GM21576 (cell line): ENCODE measurements around the gene STAG1.
"Not testable (repeated sequence)": the region's sequence is repeated elsewhere in the genome, so short reads cannot be mapped to it uniquely, and the experiment has no call there.

Source experiments
- ATAC-seq: cut with Tn5 transposase; IDR thresholded peaks from one replicate; pipeline ENCODE4 v1.9.1; 2021; ENCODE audit warnings: mild to moderate bottlenecking, moderate library complexity; ENCODE audit not compliant: unreplicated experiment

The STAG1 gene

DNA sequence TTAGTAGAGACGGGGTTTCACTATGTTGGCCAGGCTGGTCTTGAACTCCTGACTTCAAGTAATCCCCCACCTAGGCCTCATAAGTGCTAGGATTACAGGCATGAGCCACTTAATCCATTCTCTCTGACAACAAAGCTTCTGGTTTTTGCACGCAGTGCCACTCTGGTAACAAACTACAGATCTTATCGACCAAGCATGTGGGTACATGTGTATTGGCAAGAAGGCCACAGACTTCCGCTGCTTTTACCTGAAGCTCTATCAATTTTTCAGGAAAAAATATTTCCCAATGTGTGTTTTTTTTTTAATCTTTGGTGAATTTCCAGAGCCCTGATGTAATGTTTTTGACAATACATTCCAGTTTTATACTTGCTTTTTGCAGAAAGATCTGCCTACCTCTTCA, 319.5 kb downstream of the STAG1 start:
- no peak for ATAC-seq

DNA sequence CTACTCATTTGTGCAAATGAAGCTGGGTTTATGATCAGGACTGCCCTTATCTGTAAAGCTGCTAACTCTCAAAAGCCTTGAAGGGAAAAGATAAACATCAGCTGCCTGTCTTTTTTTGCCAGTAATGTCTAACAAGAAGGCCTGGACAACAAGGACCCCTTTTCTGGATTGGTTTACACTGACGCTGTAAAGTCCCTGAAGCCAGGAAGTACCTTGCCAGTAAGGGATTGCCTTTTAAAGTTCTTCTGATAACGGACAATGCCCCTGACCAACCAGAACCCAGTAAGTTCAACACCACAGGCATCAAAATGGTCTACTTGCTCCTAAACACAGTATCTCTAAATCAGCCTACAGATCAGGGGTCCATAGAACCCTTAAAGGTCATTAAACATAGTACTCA, 324.0 kb downstream of the STAG1 start:
- ATAC-seq = no peak

DNA sequence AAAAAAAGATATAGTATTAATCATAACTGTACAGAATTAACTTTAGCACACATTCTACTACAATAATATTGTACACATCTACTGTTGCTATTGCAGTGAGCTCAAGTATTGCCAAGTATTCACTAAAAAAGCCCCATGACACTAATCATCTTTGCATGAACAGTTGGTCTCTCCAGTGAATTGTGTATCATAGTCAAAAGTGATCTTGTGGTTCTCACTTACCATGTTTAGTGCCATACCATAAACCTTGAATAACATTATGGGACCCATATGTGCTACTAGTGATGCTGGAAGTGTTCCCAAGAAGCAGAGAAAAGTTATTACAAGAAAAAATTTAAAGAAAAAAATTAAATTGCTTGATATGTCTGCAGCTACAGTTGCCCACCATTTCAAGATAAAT, 324.9 kb downstream of the STAG1 start:
- no peak for ATAC-seq

DNA sequence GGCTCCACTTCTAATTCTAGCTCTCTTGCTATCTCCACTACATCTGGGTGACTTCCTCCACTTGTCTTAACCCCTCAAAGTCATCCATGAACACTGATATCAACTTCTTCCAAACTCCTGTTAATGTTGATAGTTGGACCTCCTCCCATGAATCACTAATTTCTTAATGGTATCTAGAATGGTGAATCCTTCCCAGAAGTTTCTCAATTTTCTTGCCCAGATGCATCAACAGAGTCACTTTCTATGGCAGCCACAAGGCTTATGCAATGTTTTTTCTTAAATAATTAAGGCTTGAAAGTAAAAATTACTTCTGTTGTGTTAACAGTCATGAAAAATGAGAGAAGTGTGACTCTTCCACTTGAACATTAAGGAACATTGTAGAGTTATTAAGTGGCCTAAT, 337.7 kb downstream of the STAG1 start:
- ATAC-seq = no peak

DNA sequence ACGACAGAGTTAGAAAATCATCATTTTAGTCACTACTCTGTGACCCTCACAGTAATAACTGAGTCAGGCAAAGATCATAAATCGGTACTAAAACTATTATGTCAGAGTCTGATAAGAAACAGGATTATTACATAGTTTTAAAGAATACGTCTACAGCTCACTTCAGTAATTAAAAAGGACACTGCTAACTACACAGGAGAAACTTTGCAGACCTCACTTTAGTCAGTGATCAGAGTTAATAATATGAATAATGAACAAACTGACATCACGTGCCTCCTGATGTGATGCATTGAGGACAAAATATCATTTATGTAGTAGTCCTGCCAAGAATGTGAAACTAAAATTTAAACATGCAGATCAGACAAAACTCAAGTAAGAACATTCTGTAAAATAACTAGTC, 339.9 kb downstream of the STAG1 start:
- ATAC-seq = no peak

DNA sequence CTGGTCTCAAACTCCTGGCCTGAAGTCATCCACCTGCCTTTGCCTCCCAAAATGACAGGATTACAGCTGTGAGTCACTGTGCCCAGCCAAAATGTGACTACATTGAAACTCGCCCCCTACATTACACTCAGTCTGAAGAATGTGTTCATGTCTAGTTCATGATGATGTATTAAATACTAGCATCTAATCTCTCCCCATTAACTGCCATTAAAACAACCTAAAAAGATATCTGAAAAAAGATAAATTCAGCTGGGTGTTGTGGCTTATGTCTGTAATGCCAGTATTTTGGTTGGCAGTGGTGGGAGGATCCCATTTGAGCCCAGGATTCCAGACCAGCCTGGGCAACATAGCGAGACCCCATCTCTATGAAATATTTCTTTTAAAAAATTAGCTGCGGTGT, 342.6 kb downstream of the STAG1 start:
- ATAC-seq = no peak

DNA sequence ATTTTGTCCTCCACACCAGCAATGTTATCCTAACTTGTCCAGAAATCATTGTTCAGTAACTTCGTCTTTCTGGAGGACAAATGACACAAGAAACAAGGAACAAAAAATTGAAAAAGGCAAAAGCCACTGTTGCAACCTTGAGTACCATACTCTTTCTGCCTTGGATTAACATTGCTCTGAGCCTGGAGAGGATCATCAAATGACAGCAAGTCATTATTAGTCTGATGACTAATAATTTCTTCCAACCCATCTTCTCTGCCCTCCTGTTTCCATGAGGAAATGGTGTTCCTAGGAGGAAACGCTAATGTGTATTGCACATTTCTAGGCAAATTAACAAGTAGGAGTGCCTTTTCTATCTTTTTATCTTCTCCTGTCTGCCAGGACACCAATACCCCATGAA, 348.1 kb downstream of the STAG1 start:
- no peak for ATAC-seq

DNA sequence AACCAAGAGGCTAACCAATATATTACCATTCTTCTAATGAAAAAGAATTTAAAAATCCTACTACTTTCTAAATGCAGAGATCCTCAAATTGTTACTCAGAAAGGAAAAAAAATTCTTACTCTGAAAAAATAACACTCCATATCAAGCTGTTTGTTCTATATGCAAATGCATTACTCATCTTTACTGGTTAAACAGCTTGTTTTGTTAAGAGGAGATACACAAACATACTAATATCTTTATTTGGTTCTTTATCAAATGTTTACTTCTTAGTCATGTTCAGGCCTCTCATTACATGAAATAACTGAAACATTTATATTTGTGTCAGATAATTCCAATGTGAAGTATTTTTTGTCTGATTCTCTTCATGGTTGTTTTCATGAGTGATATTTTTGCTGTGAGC, 355.3 kb downstream of the STAG1 start:
- ATAC-seq = no peak

DNA sequence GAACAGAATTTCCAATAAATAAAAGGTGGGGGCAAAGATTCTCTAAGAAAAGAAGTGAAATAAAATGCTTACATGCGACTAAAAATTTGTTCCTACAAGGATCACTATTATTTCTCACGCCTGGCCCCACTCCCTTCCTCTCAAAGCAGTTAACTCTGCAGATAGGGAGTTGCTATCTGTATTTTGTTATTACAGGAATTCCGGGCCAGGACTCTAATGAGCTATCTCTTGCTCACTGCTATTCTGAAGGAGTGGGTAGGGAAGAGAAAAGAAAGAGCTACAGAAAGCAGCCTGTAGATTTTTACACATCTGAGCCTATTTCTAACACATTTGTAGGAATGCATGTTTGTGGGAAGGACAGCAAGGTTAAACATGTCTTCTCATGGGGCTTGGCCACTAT, 361.6 kb downstream of the STAG1 start:
- ATAC-seq = no peak

DNA sequence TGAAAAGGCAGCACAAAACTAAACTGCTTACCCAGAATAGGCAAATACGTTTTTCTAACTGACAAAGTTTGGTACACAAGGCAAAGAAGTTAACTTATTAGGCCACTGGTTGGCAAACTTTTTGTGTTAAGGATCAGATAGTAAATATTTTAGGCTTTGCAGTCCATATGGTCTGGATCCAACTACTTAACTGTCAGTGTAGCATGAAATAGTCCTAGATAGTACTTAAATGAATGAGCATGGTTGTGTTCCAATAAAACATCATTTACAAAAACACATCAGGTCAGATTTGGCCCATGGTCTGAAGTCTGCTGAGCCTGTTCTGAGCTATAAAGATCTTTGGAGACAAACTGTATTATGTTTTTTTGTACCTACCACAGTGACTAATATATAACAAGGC, 365.1 kb downstream of the STAG1 start:
- ATAC-seq = no peak

DNA sequence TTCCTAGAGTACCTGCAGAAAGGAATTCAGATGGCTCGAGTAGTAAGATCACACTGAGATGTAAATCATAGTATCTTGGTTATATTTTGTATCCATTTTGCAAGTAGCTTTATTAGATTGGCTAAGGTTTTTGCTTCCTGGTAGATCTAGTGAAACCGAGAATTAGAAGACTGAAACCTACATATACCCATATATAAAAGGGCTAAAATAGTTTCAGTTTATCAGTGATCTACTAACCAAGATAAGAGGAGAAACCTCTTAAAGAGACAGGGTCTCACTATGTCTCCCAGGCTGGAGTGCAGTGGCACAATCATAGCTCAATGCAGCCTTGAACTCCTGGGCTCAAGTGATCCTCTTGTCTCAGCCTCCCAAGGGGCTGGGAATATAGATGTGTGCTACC, 366.7 kb downstream of the STAG1 start:
- ATAC-seq = no peak

DNA sequence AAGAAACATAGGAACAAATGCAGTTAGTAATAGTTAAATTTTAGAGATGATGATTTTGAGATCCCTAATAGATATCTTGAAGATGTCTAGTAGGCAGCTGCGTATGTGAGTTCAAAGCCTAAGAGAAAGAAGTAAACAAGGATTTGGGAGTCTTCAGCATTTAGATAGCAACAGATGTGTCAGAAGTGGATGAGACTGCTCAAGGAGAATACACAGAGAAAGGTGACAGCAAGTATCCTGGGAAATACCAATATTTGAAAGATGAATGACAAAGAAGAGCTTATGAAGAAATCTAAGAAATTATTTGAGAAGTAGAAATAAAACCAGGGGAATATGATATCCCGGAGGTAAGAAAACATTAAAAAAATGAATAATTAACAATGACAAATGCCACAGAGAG, 371.1 kb downstream of the STAG1 start:
- ATAC-seq = no peak

DNA sequence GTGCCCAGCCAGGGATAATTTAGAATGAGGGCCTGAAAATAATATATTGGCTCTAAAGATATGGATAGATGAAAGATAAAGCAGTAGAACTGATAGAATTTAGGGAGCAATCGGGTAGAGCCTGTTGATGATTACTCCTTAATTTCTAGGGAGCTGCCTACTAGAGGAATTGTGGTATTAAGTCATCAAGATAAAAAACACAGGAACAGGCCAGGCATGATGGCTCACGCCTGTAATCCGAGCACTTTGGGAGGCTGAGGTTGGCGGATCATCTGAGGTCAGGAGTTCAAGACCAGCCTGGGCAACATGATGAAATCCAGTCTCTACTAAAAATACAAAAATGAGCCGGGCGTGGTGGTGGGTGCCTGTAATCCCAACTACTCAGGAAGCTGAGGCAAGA, 371.6 kb downstream of the STAG1 start:
- ATAC-seq = no peak

DNA sequence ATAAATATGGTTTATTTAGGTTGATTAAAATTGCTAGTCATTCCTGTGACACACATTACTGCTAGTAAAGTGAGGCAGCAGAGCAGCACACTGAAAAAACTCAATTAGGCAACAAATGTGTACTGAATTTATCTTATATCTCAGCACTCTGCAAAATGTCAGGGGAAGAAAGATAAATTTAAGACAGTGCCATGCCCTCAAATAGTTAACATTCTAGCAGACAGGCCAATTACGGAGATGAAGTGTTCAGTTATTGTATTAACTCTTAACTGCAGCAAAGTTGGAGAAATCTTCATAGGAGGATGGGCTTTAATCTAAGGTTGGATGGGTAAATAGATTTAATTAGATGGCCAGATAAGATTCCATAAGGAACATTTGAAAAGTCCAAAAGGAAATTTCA, 374.2 kb downstream of the STAG1 start:
- no peak for ATAC-seq

DNA sequence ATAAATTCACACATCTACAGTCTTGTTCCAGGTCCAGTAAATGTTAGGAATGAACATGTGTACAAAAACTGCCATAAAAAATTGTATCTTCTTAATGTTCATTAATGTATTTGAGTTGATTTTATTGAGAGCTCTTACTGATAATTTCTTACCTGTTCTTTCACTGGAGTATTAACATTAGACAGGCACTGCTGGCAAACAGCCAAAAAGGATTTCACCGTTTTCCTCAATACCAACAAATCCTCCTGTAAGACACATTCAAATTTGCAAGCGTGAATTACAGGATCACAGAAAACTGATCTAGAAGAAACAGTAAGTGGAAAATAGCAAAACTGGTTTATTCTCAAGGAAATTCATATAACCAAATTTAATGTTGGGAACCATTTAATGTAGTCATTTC, 374.7 kb downstream of the STAG1 start:
- no peak for ATAC-seq

DNA sequence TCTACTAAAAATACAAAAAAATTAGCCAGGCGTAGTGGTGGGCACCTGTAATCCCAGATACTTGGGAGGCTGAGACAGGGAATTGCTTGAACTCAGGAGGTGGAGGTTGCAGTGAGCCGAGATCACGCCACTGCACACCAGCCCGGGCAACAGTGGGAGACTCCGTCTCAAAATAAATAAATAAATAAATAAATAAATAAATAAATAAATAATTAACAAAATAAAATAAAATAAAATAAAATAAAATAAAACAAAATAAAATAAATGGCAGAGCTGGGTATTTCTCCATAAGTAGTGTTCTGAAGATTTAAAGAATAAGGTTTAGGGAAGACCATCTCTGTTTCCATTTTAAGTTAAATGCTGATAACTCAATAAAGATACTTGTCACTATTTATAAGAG, 376.4 kb downstream of the STAG1 start:
- not testable (repeated sequence) for ATAC-seq

DNA sequence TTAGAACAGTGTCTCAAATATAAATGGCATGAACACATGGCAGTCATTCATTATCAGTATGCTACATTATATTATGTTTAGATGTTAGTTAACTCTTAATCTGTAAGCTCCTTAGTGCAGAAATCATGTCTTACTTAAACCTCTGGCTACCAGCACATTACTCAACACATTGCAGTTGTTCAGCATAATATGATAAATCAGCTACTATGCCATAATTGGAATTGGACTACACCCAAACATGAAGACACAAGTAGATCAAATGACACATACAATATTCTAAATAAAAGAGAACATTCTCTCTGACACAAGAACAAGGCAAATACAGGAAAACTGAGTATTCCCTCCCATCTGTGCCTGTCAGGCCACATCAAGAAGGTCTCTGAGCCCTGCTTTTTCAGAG, 385.9 kb downstream of the STAG1 start:
- ATAC-seq = no peak

DNA sequence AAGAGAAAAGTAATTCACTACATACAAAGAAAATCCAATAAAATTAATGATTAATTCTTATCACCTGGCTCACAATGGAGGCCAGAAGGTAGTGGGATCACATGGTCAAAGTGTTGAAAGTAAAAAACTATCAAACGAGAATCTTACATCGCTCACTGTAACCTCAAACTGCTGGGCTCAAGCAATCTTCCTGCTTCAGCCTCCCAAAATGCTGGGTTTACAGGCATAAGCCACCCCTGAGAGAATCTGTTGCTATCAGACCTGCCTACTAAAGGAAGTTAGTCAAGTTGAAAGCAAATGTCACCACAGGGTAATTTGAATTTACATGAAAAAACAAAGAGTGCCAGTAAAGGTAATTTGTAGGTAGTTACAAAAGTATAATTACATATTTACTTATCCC, 398.7 kb downstream of the STAG1 start:
- no peak for ATAC-seq

DNA sequence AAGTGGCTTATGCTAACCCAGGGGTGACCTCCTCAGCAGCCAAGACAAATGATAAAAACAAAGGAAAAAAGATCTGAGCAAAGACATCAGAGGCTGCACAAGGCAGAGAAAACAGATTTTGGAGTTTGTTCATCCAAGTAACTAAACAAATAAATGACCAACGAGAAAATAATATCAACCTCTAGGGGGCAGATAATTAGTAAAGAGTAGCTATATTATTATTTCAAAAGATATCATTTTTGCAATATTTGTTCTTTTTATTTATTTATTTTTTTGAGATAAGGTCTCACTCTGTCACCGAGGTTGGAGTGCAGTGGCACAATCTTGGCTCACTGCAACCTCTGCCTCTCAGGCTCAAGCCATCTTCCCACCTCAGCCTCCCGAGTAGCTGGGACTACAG, 400.3 kb downstream of the STAG1 start:
- no peak for ATAC-seq

DNA sequence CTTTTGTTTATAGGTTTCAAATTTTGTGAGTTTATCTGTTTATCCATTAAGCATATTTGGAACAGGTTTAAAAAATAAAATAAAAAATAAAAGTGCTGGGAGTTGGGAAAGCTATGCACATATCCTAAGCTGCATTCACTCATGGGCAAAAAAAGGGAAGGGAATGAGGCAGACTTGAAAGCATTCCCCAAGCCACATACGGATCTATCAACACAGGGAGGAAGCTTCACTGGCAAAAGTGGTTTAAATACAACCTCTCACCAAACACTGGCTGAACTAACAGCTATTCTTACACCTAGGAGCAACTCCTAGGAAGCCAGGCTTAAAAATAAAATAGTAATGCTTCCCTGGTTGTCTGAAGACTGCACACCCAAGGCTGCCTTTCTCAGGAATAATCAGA, 400.8 kb downstream of the STAG1 start:
- no peak for ATAC-seq

DNA sequence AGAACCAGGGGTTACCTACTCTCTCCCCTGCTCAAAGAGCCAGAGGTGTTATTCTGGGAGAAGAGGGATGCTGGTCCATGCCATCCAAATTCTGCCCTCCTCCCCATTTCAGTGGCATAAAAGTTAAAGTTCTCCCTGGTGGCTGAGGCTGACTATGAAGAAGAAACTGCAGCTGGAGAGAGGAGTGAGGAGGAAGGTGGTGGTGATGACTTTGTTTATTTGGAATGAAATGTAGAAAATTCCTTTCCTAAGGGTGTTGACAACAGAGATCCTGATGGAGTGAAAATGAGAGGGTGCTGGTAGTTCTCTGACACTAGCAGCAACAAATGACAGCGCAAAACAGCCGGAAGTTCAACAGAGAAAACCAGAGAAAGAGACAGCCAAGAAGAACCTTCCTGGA, 401.6 kb downstream of the STAG1 start:
- no peak for ATAC-seq

DNA sequence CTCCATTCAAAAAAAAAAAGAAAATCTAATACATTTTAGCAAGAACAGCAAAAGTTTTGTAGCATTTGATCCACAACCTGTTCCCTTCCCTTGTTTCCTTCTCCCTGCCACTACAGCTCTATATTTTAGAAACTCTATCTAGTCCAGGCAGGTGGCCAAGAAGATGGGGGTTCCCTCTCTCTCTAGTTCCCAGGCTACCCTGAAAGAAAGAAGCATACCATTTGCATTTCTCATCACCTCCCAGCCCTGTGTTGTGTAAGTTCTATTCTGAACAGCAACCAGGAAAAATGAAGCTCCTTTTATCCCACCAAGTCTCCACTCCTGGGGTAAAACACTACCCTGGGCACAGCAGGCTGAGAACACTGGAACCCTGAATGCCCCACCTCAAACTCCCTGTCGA, 402.0 kb downstream of the STAG1 start:
- ATAC-seq = no peak

DNA sequence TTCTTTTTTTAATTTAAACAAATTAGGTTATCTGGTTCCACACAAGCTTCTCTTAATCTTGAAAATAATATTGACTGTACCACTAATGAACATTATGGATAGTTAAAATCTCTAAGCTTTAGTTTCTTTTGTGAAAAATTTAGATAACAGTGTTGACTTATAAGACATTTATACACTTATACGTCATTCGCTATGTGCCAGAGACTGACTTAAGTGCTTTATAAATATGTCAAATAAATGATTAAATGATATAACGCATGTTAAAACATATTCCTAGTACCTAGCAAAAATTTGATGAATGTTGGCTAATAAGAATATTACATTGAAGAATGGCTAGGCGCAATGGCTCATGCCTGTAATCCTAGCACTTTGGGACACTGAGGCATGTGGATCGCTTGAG, 405.7 kb downstream of the STAG1 start:
- ATAC-seq = no peak

DNA sequence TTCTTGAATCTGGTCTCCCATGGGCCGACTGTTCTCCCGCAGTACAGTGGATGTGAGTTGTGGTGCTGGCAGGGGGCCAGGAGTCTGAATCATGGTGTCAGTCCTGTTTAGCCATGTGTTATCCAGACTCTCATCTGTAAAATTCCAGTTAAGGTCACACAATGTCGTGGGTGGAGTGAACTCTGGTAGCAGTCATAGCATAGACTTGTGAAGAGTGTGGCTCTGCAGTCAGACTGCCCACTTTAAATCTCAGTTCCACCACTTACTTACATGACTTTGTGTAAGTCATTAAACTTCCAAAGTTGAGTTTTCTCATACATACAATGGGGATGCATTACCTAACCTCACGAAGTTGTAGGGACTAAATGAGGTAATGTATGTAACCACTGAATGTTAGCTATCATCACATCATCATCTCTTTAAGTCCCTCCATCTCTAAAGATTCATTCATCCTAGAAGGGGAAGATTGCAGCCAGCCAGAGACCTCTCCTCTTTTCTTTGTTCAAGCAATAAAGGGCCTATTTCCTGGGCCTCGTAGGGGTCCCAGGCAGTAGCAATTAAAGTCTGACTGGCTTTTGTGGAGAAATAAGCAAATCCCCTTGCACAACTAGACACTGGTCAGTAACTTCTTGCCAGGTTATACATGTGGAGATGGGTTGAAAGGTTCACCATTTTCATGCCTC, 408.2 kb downstream of the STAG1 start:
- no peak for ATAC-seq
